B cell (primary cell): Measurements from ENCODE around the gene TEX101. TPM values are rescaled to one million over a fixed set of nuclear protein-coding genes. Genes with fewer than 3 reads are reported as not detected.
"Not testable (repeated sequence)": the region's sequence is repeated elsewhere in the genome, so short reads cannot be mapped to it uniquely, and the experiment has no call there.

Experiments used
- ATAC-seq: fragments of 200-7000 bp; cut with Tn5 transposase; one replicate; pipeline ENCODE4 v1.10.0; 2021; ENCODE audit warnings: low read depth, mild to moderate bottlenecking, moderate number of reproducible peaks, moderate library complexity
- CTCF ChIA-PET: fragments of 350-600 bp; sonication (Branson Sonifier 250); formaldehyde crosslinking; loops from one replicate; lab custom pipeline; 2021; ENCODE audit warnings: antibody characterized with exemption, inconsistent platforms; lab: Charles Lee
- POLR2A ChIA-PET: fragments of 350-600 bp; sonication (Branson Sonifier 250); formaldehyde crosslinking; loops from one replicate; lab custom pipeline; 2021; ENCODE audit warnings: antibody characterized with exemption; lab: Charles Lee
- DNase-seq: peaks from one replicate; pipeline ENCODE4 v3.0.0; 2013
- H2AFZ ChIP-seq: 2 replicates; pipeline ENCODE4 v1.6.1; 2012; ENCODE audit warnings: mild to moderate bottlenecking, low read depth, low read length; ENCODE audit not compliant: insufficient read depth, poor library complexity, severe bottlenecking
- H3K27ac ChIP-seq, 2 donors: 1 replicate in 1 of 2; 2 replicates in 1 of 2; pipeline ENCODE4 v1.5.1; 2012 to 2013; ENCODE audit warnings: low read length in 2 of 2, mild to moderate bottlenecking in 2 of 2, moderate library complexity in 1 of 2
- H3K27me3 ChIP-seq, 4 experiments: fragments of 200-600 bp in 1 of 4; sonication (generic) in 1 of 4; replicated peaks in 1 of 4; 1 replicate in 2 of 4; 2 replicates in 2 of 4; pipeline versions ENCODE4 v1.6.1 to v1.7.0; 2013 to 2016; ENCODE audit warnings: low read length in 3 of 4, mild to moderate bottlenecking in 2 of 4, mixed read lengths in 1 of 4, moderate library complexity in 1 of 4; ENCODE audit not compliant: insufficient read depth in 4 of 4, control insufficient read depth in 3 of 4; ENCODE audit errors: control extremely low read depth in 1 of 4
- H3K36me3 ChIP-seq, 2 experiments: replicated peaks in 1 of 2; 1 replicate in 1 of 2; 2 replicates in 1 of 2; pipeline versions ENCODE4 v1.6.1 to v1.7.1; 2013; ENCODE audit warnings: low read length in 1 of 2; ENCODE audit not compliant: insufficient read depth in 2 of 2, control insufficient read depth in 1 of 2; ENCODE audit errors: control extremely low read depth in 1 of 2, extremely low read depth in 1 of 2
- H3K4me1 ChIP-seq, 2 donors: fragments of 200-600 bp in 1 of 2; sonication (generic) in 1 of 2; 1 replicate in 1 of 2; 2 replicates in 1 of 2; pipeline versions ENCODE4 v1.5.1 to v1.6.1; 2013 to 2017; ENCODE audit warnings: low read length in 2 of 2; ENCODE audit not compliant: control insufficient read depth in 2 of 2, insufficient read depth in 2 of 2
- H3K4me2 ChIP-seq: replicated peaks from 2 replicates; pipeline ENCODE3; 2012; ENCODE audit warnings: mild to moderate bottlenecking, low read depth, low read length; ENCODE audit not compliant: poor library complexity, severe bottlenecking
- H3K4me3 ChIP-seq, 5 experiments: fragments of 200-600 bp in 1 of 5; sonication (generic) in 1 of 5; 1 replicate in 3 of 5; 2 replicates in 2 of 5; pipeline versions ENCODE4 v1.5.1 to v1.7.0; 2011 to 2016; ENCODE audit warnings: low read length in 4 of 5, mild to moderate bottlenecking in 4 of 5, low read depth in 2 of 5, control low read depth in 1 of 5, moderate library complexity in 1 of 5; ENCODE audit not compliant: insufficient read depth in 1 of 5; ENCODE audit errors: control extremely low read depth in 1 of 5, extremely low read depth in 1 of 5
- H3K79me2 ChIP-seq: fragments of 200-600 bp; sonication (generic); one replicate; pipeline ENCODE4 v1.6.0; 2016; ENCODE audit warnings: low read length; ENCODE audit not compliant: control insufficient read depth, insufficient read depth
- H3K9ac ChIP-seq: fragments of 200-600 bp; sonication (generic); 2 replicates; pipeline ENCODE4 v1.6.1; 2017; ENCODE audit warnings: mild to moderate bottlenecking, low read length, moderate library complexity
- H3K9me3 ChIP-seq, 3 donors: one replicate each; pipeline versions ENCODE4 v1.6.1 to v1.7.1; 2013; ENCODE audit warnings: low read length in 2 of 3; ENCODE audit not compliant: control insufficient read depth in 2 of 3, insufficient read depth in 1 of 3; ENCODE audit errors: control extremely low read depth in 1 of 3
- H4K20me1 ChIP-seq: 2 replicates; pipeline ENCODE4 v1.6.0; 2012; ENCODE audit warnings: mild to moderate bottlenecking, low read length; ENCODE audit not compliant: insufficient read depth, control insufficient read depth, poor library complexity, severe bottlenecking
- H3K27ac Mint-ChIP-seq: one replicate; pipeline ENCODE4 v1.8.0; 2021; ENCODE audit warnings: mixed read lengths
- H3K27me3 Mint-ChIP-seq: one replicate; pipeline ENCODE4 v1.8.0; 2021; ENCODE audit warnings: mixed read lengths
- H3K4me1 Mint-ChIP-seq: one replicate; pipeline ENCODE4 v1.8.0; 2021; ENCODE audit warnings: mixed read lengths
- H3K4me3 Mint-ChIP-seq: one replicate; pipeline ENCODE4 v1.8.0; 2021; ENCODE audit warnings: mixed read lengths
- H3K9me3 Mint-ChIP-seq: one replicate; pipeline ENCODE4 v1.8.0; 2022; ENCODE audit warnings: mixed read lengths; ENCODE audit not compliant: insufficient read depth
- CTCF ChIP-seq: fragments of 200-600 bp; IDR thresholded peaks from one replicate; pipeline ENCODE4 v1.8.0; 2022; ENCODE audit warnings: antibody characterized with exemption, mild to moderate bottlenecking
- EZH2 ChIP-seq: IDR thresholded peaks from 2 replicates; pipeline ENCODE4 v1.6.1; 2012; ENCODE audit warnings: borderline replicate concordance, low read depth, mild to moderate bottlenecking, moderate library complexity, low read length; ENCODE audit not compliant: insufficient read depth, poor library complexity, severe bottlenecking
- WGBS: methylation state at CpG from one replicate; pipeline ENCODE4 v1.1.5; 2013; ENCODE audit warnings: missing lambda C conversion rate; ENCODE audit not compliant: insufficient coverage; 5-methylcytosine and 5-hydroxymethylcytosine counted together
- intact Hi-C: fragments of 100-400 bp; cut with micrococcal nuclease; formaldehyde crosslinking; loops from one replicate; pipeline ENCODE4 v1.10.0; 2022
- polyA plus RNA-seq: library from polyadenylated mRNA; depleted of rRNA; stranded (reverse); fragments of >200 nt; gene quantifications from 2 replicates; pipeline ENCODE4 v1.2.3, GENCODE V29; 2012
- total RNA-seq, 2 donors: library from RNA; stranded (reverse); fragments of 120-200 nt in 1 of 2; gene quantifications; 1 replicate in 1 of 2; 2 replicates in 1 of 2; pipeline versions ENCODE4 v1.2.3 to v1.2.4, GENCODE V29; 2013 to 2022

Gene TEX101
- total and polyA plus RNA-seq, 2 donors (not counting 1 experiment from before 2014, with no cell fraction given), result not detected

GRCh38 chr19:43367822-43368221, 46.9 kb upstream of the TEX101 start:
- H3K79me2 ChIP-seq, result no peaks in the 10 kb centered on the region
- H3K4me1 ChIP-seq, result no peaks in the 10 kb centered on the region
- no peaks in the 10 kb centered on the region for H3K36me3 ChIP-seq
- H3K4me1 Mint-ChIP-seq, result no peaks in the 10 kb centered on the region
- ChIA-PET CTCF (no interaction called here), POLR2A (no interaction called here)
- no peaks in the 10 kb centered on the region for H4K20me1 ChIP-seq
- H3K4me3 Mint-ChIP-seq, result no peak overlapping the region
- no peak overlapping the region for H3K4me2 ChIP-seq
- no peaks in the 10 kb centered on the region for H3K9me3 ChIP-seq
- H3K27me3 ChIP-seq, result no peaks in the 10 kb centered on the region
- H3K4me3 ChIP-seq, result no peak overlapping the region
- no peaks in the 10 kb centered on the region for H3K9me3 Mint-ChIP-seq
- intact Hi-C loops, result no loop called here
- no peak for TF ChIP-seq EZH2
- TF ChIP-seq CTCF, result no peak
- ATAC-seq (no peak), DNase-seq (no peak)
- no peaks in the 10 kb centered on the region for H3K27me3 Mint-ChIP-seq
- H3K9ac ChIP-seq, result no peak overlapping the region
- H2AFZ ChIP-seq, result no peak overlapping the region
- WGBS, result 96% methylated on average over 2 of the region's 2 CpGs
- no peak overlapping the region for H3K27ac Mint-ChIP-seq
- no peak overlapping the region for H3K27ac ChIP-seq

- H3K27ac ChIP-seq, H3K27ac Mint-ChIP-seq, H3K9ac ChIP-seq, H3K4me2 ChIP-seq, POLR2A ChIA-PET, H3K9me3 Mint-ChIP-seq, H3K4me3 Mint-ChIP-seq, H3K4me1 Mint-ChIP-seq, H3K27me3 Mint-ChIP-seq, H3K79me2 ChIP-seq, DNase-seq, ATAC-seq, H3K4me1 ChIP-seq, H3K27me3 ChIP-seq, H4K20me1 ChIP-seq, CTCF ChIA-PET, intact Hi-C loops, H3K4me3 ChIP-seq, H3K36me3 ChIP-seq, H2AFZ ChIP-seq, H3K9me3 ChIP-seq: not testable (repeated sequence)
- WGBS, result 85% methylated on average over 5 of the region's 9 CpGs
Observed at GRCh38 chr19:43368897-43369296, 45.8 kb upstream of the TEX101 start.
